HG02642 (cell line): Measurements from ENCODE around the gene ARGLU1.

Source experiments
- ATAC-seq: cut with Tn5 transposase; IDR thresholded peaks from one replicate; pipeline ENCODE4 v1.9.1; 2021; ENCODE audit warnings: mild to moderate bottlenecking; ENCODE audit not compliant: unreplicated experiment, poor library complexity

ARGLU1 gene

DNA sequence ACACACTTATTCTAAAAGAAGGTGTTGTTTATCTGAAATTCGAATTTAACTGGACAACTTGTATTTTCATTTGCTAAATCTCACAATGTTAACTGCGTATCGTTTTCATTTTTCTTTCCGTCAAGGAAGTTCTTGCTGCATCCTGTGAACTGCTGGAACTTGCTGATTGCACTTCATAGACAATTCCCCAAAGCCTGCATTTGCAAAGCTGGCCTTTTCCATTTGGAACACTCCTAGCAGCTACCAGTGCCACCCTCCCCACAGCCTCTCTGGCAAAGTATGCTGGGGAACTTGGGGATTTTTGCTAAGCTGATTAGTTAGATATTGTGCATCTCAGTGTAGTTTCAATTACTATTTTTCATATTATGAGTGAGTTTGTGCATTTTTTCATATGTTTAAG is 20.4 kb upstream of the ARGLU1 start:
- ATAC-seq, result no peak

DNA sequence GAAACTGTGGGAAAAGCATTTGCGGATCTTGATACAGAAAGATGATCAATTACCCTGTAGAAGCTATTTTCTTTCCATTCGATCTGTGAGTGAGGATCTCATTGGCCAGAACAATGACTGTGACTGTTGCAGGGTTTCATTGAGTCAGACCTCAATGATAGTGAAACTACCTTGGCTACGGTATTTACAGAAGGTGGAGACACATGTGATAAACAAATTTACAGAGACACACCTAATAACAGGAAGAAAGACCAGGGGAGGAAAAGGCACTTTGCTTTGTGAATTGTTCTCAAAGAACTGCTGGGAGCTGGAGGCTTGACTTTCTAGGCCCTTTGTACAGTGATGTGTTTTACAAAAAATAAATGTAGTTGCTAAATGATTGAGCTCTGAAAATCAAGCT is 19.9 kb upstream of the ARGLU1 start:
- ATAC-seq, result no peak

DNA sequence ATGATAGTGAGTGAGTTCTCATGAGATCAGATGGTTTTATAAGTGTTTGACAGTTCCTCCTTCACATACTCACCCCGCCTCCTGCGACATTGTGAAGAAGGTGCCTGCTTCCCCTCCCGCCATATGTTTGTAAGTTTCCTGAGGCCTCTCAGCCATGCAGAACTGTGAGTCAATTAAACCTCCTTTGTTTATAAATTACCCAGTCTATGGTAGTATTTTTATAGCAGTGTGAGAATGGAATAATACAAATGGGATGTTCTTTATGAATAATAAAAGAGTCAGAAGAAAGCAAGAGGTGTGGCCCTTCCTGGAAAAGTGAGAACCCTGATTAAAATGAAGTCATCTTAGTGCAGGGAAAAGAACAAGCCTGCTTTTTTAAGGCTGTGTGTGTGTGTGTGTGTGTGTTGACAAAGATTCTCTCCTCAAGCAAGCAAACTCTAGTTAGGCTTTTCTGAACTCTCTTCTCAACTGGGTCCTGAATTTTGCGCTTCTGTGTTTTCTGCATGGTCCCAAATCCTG is 18.8 kb upstream of the ARGLU1 start:
- ATAC-seq, result no peak

DNA sequence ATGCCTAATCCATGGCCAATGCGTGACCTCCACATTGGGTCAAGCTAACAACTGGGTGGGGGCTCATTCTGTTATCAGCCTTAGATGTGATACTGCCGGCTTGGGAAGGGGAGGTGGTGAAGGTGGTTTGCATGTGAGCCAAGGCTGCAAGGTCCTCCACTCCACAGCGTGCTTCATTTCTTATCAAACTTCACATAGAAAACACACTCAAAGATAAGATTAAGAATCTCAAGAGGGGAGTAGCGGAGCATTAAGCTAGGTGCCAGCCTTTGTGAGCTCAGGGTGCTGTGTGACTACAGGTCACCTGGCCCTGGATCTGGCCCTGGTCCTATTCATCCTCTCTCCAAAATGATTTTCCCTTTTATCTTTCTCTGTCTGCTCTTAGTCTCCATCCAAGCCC is 13.3 kb upstream of the ARGLU1 start:
- no peak for ATAC-seq

DNA sequence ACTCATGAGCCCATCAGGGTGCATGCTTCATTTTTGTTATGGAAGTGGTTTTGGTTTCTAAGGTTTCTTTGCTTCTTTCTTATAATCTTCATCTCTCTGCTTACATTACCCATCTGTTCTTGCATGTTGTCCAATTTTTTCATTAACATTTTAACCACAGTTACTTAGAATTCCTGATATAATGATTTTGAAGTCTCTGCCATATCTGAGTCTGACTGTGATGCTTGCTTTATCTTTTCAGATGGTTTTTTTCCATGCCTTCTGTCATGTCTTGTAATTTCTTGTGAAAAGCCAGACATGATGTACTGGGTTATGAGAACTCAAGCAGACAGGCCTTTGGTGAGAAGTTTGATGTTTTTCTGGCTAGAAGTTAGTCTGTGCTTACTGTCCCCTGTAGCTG is 8.0 kb upstream of the ARGLU1 start:
- ATAC-seq, result no peak

DNA sequence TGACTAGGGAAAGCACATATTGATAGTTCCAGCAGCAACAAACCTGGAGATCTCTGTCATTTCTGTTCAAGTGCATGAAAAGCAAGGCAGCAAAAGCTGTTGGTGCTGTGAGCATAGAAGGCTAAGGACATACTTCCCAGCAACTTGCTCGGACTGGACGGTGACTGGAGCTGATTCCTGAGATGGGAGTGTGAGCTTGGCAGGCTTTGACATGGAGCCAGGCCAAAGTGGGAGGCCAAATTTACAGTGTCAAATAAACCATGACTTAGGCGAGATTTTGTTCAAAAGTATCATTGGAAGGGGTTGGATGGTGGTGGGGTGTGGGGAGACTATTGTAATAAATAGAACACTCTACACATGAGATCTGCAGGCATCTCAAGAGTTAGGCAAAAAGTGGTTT is 5.9 kb upstream of the ARGLU1 start:
- no peak for ATAC-seq

DNA sequence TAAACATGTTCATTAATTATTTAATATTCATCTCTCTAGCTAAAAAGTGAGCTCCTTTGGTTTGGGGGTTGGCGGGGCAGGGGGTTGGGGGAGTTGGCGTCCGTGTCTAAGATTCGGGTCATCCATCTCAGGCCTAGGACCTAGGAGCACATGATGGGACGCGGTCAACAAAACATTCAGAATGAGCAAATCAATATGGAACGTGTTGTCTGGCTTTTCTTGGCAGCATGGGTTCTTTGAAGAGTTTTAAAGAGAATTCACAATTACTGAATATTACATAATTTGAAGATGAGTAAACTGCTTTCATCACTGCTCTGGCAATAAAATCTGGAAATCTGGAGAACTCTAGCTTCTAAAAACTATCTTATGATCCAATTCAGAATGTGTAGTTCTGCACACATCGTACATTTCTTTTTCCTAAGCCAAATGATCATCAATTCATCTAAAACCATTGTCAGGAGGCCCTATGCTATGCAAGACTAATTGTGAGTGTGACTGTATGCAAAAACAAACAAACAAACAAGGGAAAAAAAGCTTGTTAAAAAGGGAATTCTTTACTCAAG is 5.4 kb upstream of the ARGLU1 start:
- ATAC-seq, result no peak

DNA sequence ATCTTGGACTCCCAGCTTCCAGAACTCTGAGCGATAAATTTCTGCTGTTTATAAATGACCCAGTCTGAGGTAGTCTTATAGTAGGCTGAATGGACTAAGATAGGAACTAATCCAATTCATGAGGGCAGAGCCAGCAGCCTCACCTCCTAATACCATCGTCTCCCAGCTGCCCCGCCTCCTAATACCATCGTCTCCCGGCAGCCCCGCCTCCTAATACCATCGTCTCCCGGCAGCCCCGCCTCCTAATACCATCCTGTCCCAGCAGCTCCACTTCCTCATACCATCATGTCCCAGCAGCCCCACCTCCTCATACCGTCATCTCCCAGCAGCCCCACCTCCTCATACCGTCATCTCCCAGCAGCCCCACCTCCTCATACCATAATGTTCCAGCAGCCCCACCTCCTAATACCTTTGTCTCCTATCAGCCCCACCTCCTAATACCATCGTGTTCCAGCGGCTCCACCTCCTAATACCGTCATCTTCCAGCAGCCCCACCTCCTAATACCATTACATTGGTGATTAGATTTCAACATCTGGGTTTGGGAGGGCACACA is 2.4 kb upstream of the ARGLU1 start:
- no peak for ATAC-seq

DNA sequence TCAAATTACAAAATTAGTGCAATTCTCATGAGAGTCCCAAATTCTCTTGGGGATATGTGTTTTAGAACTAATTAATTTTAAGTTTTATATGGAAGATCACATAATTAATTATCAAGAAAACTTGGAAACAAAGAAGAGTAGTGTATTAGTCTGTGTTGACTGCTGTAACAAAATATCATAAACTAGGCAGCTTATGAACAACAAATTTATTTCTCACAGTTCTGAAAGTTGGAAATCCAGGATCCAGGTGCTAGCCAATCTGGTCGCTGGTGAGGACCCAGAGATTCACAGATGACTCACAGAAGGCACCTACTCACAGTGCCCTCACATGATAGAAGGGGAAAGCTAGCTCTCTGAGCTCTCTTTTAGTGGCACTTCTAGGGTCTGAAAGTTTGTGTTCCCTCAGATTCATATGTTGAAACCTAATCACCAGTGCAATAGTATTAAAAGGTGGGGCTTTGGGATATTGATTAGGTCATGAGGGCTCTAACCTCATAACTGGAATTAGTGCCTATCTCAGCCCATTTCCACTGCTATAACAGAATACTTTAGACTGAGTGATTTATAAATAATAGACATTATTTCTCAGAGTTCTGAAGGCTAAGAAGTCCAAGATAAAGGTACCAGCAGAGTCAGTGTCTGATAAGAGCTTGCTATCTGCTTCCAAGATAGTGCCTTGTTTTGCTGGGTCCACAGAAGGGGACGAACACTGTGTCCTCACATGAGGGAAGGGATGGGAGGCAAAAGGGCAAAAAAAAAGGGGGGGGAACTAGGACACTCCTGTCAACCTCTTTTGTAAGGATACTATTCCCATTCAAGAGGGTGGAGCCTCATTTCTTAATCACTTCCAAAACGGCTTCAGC is 1.5 kb upstream of the ARGLU1 start:
- ATAC-seq, result no peak

DNA sequence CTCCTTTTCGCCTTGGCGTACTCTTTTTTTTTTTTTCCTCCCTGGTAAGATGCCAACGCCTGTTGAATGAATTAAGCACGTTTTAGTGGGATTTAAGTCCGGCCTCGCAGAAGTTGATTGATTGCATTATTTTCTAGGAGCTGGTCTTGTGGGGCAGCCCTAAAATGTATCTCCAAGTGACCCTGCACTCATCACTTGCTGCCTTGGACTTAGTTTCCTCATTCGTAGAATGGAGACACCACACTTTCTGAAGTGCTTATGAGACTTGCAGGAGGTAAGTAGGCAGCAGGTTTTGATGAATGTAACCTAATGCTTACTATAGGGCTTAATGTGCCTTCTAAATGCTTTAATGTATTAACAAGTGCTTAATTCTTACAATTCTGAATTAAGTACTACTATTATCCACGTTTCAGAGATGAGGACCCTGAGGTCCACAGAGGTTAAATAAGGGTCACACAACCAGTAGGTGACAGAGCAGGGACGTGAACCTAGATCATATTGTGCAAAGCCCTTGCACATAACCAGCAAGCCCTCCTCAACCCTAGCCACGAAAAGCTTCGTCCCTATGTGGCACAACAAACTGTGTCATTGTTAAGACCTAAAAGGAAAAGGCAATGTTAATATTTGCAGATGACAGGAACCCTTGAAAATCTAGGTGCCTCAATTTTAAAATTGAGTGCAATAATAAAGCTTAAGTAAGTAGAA is 514 bp upstream of the ARGLU1 start:
- peak; percentile 38 for ATAC-seq

DNA sequence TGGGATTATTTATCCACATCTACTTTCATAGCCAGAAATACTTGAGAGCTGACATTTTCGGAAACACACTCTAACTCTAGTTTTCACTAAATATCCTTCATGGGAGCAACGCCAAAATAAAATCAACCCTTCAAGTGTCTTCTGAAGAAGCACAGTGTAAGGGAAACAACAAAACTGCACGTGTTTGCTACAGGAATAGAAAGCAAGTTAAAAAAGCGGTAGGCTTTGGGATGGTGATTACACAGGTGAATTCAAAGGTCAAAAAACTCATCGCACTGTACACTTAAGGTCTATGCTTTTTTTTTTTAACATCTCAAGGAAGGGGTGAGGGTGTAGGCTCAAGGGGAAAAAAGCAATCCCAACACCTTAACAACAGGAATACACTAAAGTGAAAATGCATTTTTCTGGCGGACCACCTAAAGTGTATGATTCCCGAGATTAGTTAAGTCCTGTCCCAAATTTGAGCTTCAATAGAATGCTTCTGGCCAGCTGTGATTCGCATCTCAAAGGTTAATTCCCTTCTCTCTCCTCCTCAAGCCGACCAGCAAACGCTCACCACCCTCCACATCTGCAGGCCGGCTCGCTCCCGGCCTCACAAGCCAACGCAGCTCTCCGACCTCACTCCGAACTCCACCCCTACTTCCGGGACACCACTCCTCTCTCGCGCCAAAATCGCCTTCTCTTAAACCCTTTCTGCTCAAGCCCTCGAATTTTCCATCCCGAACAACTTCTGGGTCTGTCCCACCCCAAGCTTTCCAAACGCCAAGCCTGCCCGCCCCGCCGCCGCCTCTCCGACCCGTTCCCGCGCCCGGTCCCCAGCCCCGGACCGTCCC is 1.1 kb downstream of the ARGLU1 start:
- ATAC-seq, result peak; percentile 48

DNA sequence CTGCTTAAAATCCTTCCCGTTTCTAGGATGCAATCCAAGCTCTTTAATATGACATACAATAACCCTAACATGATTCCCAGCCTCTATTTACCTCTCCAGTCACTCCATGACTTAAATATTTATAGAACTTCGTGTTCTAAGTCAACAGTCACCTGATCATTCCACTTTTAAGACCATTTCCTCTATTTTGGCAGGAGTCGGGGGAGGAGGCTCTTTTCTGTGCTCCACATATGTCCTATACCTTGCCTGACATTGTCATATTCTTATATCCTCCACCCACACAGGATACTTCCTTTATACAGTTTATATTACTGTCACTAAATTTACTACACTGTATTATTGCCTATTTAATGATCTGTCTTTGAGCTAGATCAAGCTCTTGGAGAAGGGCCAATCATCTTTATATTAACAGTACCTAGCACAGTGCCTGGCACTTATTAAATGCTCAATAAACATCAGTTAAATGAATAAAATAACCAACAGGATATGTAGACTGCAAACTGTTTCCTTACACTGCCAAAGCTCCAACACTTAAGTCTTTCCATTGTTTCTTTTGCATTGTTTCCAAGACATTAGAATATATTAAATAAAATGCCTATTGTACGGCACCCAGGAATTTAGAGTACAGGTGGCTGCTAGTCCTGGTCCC is 2.7 kb downstream of the ARGLU1 start:
- no peak for ATAC-seq

DNA sequence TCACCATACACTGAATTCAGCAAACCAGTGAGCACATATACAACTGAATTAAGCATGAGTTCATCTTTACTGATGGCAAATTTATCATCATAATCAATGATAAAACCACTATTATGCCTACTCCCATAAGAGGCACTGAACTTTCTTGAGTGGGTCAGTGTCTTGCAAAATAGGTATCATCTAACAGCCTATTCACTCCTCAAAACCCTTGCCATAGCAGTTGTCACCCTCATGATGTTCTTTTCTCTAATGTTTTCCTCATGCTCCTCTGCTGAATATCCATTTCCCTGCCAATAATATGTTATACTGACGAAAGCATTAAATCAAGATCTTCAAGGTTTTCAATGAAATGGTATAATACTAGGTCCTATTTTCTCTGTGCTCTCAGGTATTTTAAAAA is 5.6 kb downstream of the ARGLU1 start:
- ATAC-seq, result no peak

DNA sequence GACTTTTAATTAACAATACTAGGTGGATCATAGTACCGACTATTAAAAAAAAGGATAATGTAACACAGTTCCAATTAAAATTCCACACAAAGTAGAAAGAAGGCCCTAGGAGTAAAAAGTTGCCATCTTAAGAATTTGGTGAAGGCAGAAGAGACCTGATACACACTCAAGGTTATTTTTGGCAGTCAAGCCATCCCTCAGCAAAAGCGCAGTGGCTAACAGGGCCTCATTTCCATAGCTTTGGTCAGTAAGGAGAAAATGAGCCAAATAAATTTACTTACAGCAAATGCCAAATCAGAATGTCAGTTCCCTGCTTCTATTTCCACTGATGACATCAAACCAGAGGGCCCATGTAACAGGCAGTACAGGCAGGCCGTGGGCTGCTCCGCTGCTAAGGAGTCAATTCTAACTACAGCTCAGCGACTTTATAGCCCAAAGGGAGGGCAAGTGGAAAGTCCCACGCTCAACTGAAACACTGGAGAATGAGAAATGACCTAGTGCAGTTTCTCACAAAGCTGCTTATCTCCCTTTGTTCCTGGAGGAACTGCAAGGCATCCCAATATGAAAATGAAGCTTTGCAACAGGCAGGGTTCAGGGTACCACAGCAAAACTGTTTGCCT is 6.3 kb downstream of the ARGLU1 start:
- ATAC-seq, result peak; percentile 94

DNA sequence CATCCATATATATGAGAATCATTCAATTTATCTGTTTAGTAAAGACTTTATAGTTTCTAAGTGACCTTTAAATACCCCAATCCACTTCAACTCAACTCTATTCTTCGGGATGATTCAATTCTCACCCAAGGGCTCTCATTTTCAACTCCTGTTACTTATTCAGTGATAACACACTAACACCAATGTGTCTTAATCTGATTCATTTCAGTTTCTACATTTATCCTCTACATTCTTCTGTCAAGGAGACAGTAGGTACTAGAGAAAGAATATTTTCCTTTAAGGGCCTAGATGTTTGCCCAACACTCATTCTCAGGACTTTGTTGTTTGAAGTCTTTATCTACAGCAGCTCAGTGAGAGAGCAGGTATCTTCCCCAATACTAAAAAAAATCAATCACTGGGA is 7.1 kb downstream of the ARGLU1 start:
- peak; percentile 36 for ATAC-seq

DNA sequence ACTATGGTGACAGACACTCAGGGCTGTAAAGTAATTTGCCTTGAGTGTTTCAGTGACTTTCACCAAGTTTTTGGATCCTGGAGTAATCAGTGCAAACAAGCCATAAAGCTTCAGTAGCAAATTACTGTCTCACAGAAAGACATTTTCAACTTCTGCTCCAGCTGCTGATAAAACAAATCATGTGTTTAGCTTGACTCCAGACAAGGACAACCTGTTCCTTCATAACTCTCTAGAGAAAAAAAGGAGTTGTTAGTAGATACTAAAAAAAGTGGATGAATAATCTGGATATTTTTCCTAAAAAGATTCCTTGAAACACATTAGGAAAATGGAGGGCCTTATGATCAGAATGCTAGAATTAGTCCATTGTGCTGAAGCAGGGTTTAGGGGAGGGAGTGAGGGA is 9.4 kb downstream of the ARGLU1 start:
- no peak for ATAC-seq

DNA sequence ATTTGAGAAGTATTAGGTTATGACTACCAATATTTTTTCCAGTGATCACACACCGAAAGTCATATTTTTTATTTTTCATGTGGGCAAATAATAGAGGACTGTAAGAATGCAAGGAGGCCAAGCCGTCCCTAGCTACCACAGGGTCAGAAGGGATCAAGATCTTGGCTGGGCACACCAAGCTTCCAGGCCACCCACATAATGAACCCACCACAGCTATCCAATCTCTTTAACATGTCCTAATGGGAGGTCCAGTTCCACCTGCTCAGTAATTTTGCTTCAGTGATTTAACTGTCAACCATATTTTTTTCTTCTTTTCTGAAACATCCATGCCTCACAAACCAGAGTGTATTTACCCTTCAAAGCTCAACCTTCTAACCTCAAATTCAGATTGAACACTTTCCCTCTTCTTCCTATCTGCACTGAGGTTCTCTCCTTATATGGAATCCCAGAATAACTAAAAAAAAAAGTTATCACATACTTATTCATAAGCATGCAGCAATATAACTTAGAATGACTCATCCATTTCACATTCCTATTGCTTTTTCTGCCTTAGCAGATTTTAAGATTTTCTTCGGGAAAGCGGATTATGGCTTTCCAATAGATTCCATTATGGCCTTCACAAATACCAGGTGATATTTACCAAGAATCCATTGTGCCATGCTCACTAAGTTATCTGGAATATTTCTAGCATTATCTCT is 12.2 kb downstream of the ARGLU1 start:
- no peak for ATAC-seq

DNA sequence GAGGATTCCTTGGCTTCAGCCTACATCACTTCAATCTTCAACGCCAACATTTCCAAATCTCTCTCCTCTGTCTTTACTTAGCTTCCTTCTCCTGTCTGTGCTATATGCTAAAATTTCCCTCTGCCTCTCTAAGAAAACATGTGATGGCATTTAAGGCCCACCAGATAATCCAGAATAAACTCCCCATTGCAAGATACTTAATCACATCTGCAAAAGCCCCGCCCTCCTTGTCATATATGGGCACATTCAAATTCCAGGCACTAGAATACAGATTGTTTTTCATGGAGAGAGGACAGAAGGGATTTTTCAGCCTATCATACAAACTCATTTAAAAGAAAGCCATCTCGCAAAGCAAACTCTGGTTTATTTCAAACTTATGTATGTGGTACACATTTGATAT is 16.2 kb downstream of the ARGLU1 start:
- ATAC-seq, result no peak

DNA sequence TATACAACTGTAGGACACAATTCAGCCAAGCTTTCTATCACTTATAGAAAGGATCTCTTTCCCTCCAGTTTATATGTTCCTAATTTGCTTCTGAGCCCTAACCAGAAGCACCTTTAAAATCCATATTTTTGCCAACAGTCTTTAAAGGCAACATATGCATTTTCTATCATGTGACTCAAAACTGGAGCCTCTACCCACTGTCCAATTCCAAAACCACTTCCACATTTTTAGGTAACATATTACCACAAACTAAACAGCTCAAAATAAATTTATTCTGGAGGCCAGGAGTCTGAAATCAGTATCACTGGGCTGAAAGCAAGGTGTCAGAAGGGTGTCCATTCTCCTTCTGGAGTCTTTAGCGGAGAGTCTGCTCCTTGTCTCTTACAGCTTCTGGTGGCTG is 16.6 kb downstream of the ARGLU1 start:
- ATAC-seq, result no peak
